Neural crest cell (in vitro differentiated cells): ENCODE measurements around the gene RERE. TPM values are rescaled to one million over a fixed set of nuclear protein-coding genes. Genes with fewer than 3 reads are reported as not detected.

Experiments
- DNase-seq: peaks from one replicate; pipeline ENCODE4 v3.0.0; 2021; ENCODE audit warnings: low read depth, mixed read lengths, low spot score
- H3K27ac Mint-ChIP-seq: one replicate; pipeline ENCODE4 v1.8.0; 2021; ENCODE audit warnings: mild to moderate bottlenecking, mixed read lengths; ENCODE audit not compliant: unreplicated experiment
- H3K27me3 Mint-ChIP-seq: 2 replicates; pipeline ENCODE4 v1.8.0; 2021; ENCODE audit warnings: low read depth, mild to moderate bottlenecking, mixed read lengths
- H3K36me3 Mint-ChIP-seq: 2 replicates; pipeline ENCODE4 v1.8.0; 2021; ENCODE audit warnings: low read depth, mild to moderate bottlenecking, mixed read lengths
- H3K4me1 Mint-ChIP-seq: 2 replicates; pipeline ENCODE4 v1.8.0; 2021; ENCODE audit warnings: mixed read lengths
- H3K4me3 Mint-ChIP-seq: one replicate; pipeline ENCODE4 v1.8.0; 2021; ENCODE audit warnings: mild to moderate bottlenecking, mixed read lengths
- H3K9me3 Mint-ChIP-seq: 2 replicates; pipeline ENCODE4 v1.8.0; 2021; ENCODE audit warnings: mixed read lengths
- CTCF ChIP-seq: fragments of 200-600 bp; sonication (generic); conservative IDR thresholded peaks from 2 replicates; pipeline ENCODE4 v1.5.0; 2021; ENCODE audit warnings: antibody characterized with exemption, mild to moderate bottlenecking
- total RNA-seq: library from RNA; stranded (reverse); gene quantifications from 2 replicates; pipeline ENCODE4 v1.2.1, GENCODE V29; 2021

Gene RERE
- total RNA-seq, 1 donor from 2014 or later = 122 TPM

DNA sequence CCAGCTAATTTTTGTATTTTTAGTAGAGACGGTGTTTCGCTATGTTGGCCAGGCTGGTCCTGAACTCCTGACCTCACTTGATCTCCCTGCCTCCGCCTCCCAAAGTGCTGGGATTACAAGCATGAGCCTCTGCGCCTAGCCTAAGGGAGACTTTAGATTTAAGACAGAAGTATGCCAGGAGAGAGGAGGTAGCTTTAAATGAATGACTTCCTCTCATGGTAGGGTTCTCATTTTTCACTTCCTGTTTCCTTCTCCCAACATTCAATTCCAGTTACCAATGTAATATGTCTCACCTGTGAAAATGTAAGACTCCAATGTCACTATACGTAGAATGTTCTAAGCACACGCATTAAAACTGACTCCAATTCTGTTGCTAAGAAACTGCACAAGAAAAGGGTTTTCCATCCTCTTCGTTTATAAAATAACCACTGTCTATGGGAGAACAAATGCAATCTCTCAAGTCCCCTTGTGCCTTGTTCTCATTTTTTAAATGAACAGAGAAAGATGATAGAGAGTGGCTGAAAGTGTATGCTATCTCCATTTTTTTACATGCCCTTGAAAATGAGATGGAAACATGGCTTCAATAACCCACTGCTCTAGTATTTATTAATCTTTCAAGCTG lies 359.6 kb downstream of the RERE start:
- H3K27ac Mint-ChIP-seq = no peak overlapping the region

GRCh38 chr1:8456991-8457390 lies 360.4 kb downstream of the RERE start:
- no peak for TF ChIP-seq CTCF
- Mint-ChIP-seq H3K9me3 (no peaks in the 10 kb centered on the region), H3K4me1 (peaks cover 52% of the 10 kb centered on the region), H3K36me3 (peaks cover 3% of the 10 kb centered on the region), H3K27ac (no peak overlapping the region), H3K27me3 (no peaks in the 10 kb centered on the region), H3K4me3 (no peak overlapping the region)
- no peak for DNase-seq

More for the DNA sequence above, 359.6 kb downstream of the RERE start:
- DNase-seq = no peak
- H3K9me3 Mint-ChIP-seq = no peaks in the 10 kb centered on the region
- H3K4me1 Mint-ChIP-seq = peaks cover 58% of the 10 kb centered on the region
- no peak for TF ChIP-seq CTCF
- no peak overlapping the region for H3K4me3 Mint-ChIP-seq
- H3K36me3 Mint-ChIP-seq = peaks cover 3% of the 10 kb centered on the region
- no peaks in the 10 kb centered on the region for H3K27me3 Mint-ChIP-seq

DNA sequence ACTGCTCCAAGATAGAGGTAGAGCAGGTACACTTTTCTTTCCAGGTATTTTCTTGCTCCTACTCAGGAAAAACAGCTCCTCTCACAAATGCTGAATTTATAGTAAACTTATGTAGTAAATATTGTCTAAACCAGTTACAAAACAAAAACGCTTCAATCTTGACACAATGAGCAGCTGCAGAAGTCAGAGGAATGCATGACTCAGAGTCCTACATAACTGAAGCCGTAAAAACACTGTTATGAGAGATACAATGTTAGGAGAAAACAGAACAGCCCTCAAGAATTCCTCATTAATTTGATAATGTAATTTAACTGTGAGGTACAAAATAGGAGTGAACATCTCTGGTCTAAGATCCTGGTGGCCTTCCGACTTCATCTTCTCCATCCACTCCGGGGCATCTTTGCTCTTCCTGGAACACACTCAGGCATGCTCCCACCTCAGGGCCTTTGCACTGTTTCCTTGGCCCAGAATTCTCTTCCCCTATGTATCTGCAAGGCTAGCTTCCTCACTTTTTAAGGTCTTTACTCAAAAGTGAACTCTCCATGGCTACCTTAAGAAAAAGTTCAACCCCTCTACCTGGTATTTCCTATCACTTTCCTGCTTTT lies 361.0 kb downstream of the RERE start:
- Mint-ChIP-seq H3K27ac (no peak overlapping the region), H3K36me3 (peaks cover 3% of the 10 kb centered on the region), H3K4me3 (no peak overlapping the region), H3K4me1 (peaks cover 50% of the 10 kb centered on the region), H3K9me3 (no peaks in the 10 kb centered on the region), H3K27me3 (no peaks in the 10 kb centered on the region)
- DNase-seq = no peak
- no peak for TF ChIP-seq CTCF

DNA sequence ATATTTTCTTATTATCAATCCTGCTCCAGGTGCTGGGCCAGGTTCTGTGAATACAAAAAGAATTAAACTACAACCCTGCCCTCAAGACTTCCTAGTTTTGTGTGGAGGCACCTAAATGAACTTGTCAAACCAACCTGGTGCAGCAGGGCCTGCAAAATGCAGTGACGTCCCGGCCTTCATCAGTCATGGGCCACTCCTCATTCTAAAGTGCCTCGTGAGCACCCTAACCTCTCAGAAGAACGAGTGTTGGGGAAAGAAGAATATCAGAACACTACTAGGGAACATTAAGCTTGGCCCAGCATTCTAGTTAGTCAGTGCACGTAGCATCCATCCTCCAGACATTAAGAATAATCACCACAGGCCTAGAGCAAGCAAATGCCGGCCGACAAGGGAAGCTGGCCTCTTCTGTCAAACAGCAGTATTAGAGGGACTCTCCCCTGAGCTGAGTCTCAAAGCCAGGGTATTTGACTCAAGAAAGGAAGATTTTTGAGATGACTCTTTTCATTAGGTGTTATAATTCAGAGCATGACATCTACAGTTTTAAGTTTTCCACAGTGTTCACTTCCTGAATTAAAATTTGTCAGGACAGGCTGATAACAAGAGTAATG lies 361.6 kb downstream of the RERE start:
- no peaks in the 10 kb centered on the region for H3K27me3 Mint-ChIP-seq

GRCh38 chr1:8450312-8450711 lies 367.1 kb downstream of the RERE start:
- Mint-ChIP-seq H3K4me3 (no peak overlapping the region), H3K4me1 (no peaks in the 10 kb centered on the region)

More for the DNA sequence above, 361.6 kb downstream of the RERE start:
- Mint-ChIP-seq H3K4me3 (no peak overlapping the region), H3K27ac (no peak overlapping the region), H3K36me3 (peaks cover 3% of the 10 kb centered on the region), H3K4me1 (peaks cover 43% of the 10 kb centered on the region), H3K9me3 (no peaks in the 10 kb centered on the region)
- no peak for TF ChIP-seq CTCF
- DNase-seq = no peak

More at GRCh38 chr1:8450312-8450711, 367.1 kb downstream of the RERE start:
- TF ChIP-seq CTCF = no peak
- no peaks in the 10 kb centered on the region for H3K9me3 Mint-ChIP-seq
- H3K27ac Mint-ChIP-seq = no peak overlapping the region
- DNase-seq = no peak
- H3K36me3 Mint-ChIP-seq = peaks cover 12% of the 10 kb centered on the region
- H3K27me3 Mint-ChIP-seq = no peaks in the 10 kb centered on the region
